K562 (cell line): ENCODE measurements around the gene TENT4B. TPM values are rescaled to one million over a fixed set of nuclear protein-coding genes. Genes with fewer than 3 reads are reported as not detected.

Experiments used
- ARHGAP35 ChIP-seq: fragments of 450-650 bp; IDR thresholded peaks from 2 replicates; pipeline ENCODE4 v1.6.1; 2018; ENCODE audit not compliant: partially characterized antibody
- ATF2 ChIP-seq: sonication (generic); formaldehyde crosslinking; IDR thresholded peaks from 2 replicates; pipeline ENCODE4 v1.8.1; 2022; ENCODE audit warnings: missing genetic modification reagents
- FOXA3 ChIP-seq, 2 experiments: fragments of 450-650 bp in 1 of 2; sonication (generic) in 1 of 2; formaldehyde crosslinking; IDR thresholded peaks in 1 of 2; conservative IDR thresholded peaks in 1 of 2; 2 replicates each; pipeline versions ENCODE4 v1.4.0 to v1.8.0; 2020 to 2022; ENCODE audit warnings: mild to moderate bottlenecking in 2 of 2, missing genetic modification reagents in 1 of 2
- GTF2A2 ChIP-seq: IDR thresholded peaks from 2 replicates; pipeline ENCODE4 v1.6.1; 2016; ENCODE audit warnings: mild to moderate bottlenecking, missing genetic modification characterization, missing compliant biosample characterization
- HINFP ChIP-seq: fragments of 450-650 bp; conservative IDR thresholded peaks from 2 replicates; pipeline ENCODE4 v1.6.1; 2016; ENCODE audit warnings: missing genetic modification characterization, low read depth, mild to moderate bottlenecking, control low read depth, missing compliant biosample characterization
- HOMEZ ChIP-seq: fragments of 250-450 bp; sonication (Bioruptor Pico); IDR thresholded peaks from 2 replicates; pipeline ENCODE4 v1.4.0; 2020; ENCODE audit warnings: mild to moderate bottlenecking, moderate library complexity
- KDM2B ChIP-seq: fragments of 250-450 bp; sonication (Bioruptor Pico); IDR thresholded peaks from 2 replicates; pipeline ENCODE4 v1.8.0; 2021; ENCODE audit warnings: mild to moderate bottlenecking, moderate library complexity
- KDM4B ChIP-seq, 2 experiments: fragments of 450-650 bp in 1 of 2; sonication (generic) in 1 of 2; IDR thresholded peaks; 2 replicates each; pipeline ENCODE4 v1.6.1; 2016 to 2017; ENCODE audit warnings: borderline replicate concordance in 2 of 2, antibody characterized with exemption in 1 of 2, low read depth in 1 of 2, mild to moderate bottlenecking in 1 of 2
- PHB ChIP-seq: fragments of 250-450 bp; sonication (Bioruptor Pico); IDR thresholded peaks from 2 replicates; pipeline ENCODE4 v1.5.0; 2021
- PHB2 ChIP-seq: fragments of 450-650 bp; IDR thresholded peaks from 2 replicates; pipeline ENCODE4 v1.6.1; 2017; ENCODE audit warnings: low read depth
- PHF21A ChIP-seq: fragments of 450-650 bp; IDR thresholded peaks from 2 replicates; pipeline ENCODE4 v1.6.1; 2017; ENCODE audit warnings: low read depth, borderline replicate concordance
- POU5F1 ChIP-seq: fragments of 150-350 bp; IDR thresholded peaks from 2 replicates; pipeline ENCODE4 v1.6.1; 2014; ENCODE audit warnings: borderline replicate concordance, low read length, low read depth, mild to moderate bottlenecking; ENCODE audit not compliant: partially characterized antibody
- RERE ChIP-seq: sonication (generic); formaldehyde crosslinking; IDR thresholded peaks from 2 replicates; pipeline ENCODE4 v1.8.0; 2023; ENCODE audit warnings: missing genetic modification reagents, mild to moderate bottlenecking, borderline replicate concordance
- SP1 ChIP-seq: sonication (generic); formaldehyde crosslinking; IDR thresholded peaks from 2 replicates; pipeline ENCODE4 v1.8.1; 2022; ENCODE audit warnings: mild to moderate bottlenecking, missing genetic modification reagents
- TCFL5 ChIP-seq: fragments of 250-450 bp; sonication (Bioruptor Pico); conservative IDR thresholded peaks from 2 replicates; pipeline ENCODE4 v1.6.1; 2021; ENCODE audit warnings: mild to moderate bottlenecking, moderate library complexity, matching md5 sums
- THRAP3 ChIP-seq: fragments of 450-650 bp; IDR thresholded peaks from 2 replicates; pipeline ENCODE4 v1.6.1; 2016; ENCODE audit warnings: mild to moderate bottlenecking, inconsistent platforms, borderline replicate concordance
- polyA plus RNA-seq, 8 experiments: library from polyadenylated mRNA; depleted of rRNA in 4 of 8; stranded (reverse) in 5 of 8; unstranded in 3 of 8; fragments of >200 nt; fragmentation: Nextera tagmentation in 2 of 8; fragmentation: Illumina TruSeq in 1 of 8; extraction: Ambion mirVana in 2 of 8; extraction: Trizol in 1 of 8; gene quantifications; 2 replicates each; pipeline versions ENCODE4 v1.2.1 to v1.2.3, GENCODE V29; 2011 to 2014; ENCODE audit warnings: inconsistent platforms in 1 of 8, missing spikeins in 1 of 8
- total RNA-seq, 7 experiments: library from RNA; depleted of rRNA in 6 of 7; stranded (reverse); fragments of >200 nt in 6 of 7; fragmentation: Illumina TruSeq in 2 of 7; extraction: Trizol in 2 of 7; gene quantifications; 2 replicates each; pipeline versions ENCODE4 v1.2.1 to v1.2.3, GENCODE V29; 2011 to 2021; ENCODE audit warnings: low replicate concordance in 1 of 7

Gene TENT4B
- total and polyA plus RNA-seq, 9 of the 15 experiments (the other 6 are each of a cell fraction or from before 2014, with no cell fraction given), result 5.2 to 8.4 (median 7.0) TPM

GRCh38 chr16:50263940-50264929 lies 111.1 kb downstream of the TENT4B start (continued):
- TF ChIP-seq TCFL5 (CRISPR knock-in tag) (no peak), GTF2A2 (tag) (no peak; the same call in none of the 2 replicates), FOXA3 (CRISPR knock-in tag; conservative IDR thresholded peaks at IDR 0.05 in 1 of 2, IDR thresholded peaks at IDR 0.05 in 1 of 2) (peak in 1 of 2 experiments; percentile 32; a peak in 1 of 4 replicates), HOMEZ (CRISPR knock-in tag) (no peak), THRAP3 (no peak), PHB2 (no peak), KDM2B (no peak), SP1 (CRISPR knock-in tag) (no peak), HINFP (tag) (no peak; the same call in 1 of the 2 replicates), PHB (no peak), KDM4B (IDR thresholded peaks at IDR 0.05; ENCODE audit: borderline replicate concordance in 2 of 2, low read depth in 1 of 2) (no peak), ATF2 (CRISPR knock-in tag) (no peak), POU5F1 (no peak), ARHGAP35 (no peak), PHF21A (no peak), RERE (no peak)
